IPS-18c (cell line): ENCODE measurements around the gene SLC6A13.
A peak's percentile ranks its signal among the peaks of the same experiment; 100 is the strongest.

Source experiments
- H3K4me3 ChIP-seq: 2 replicates; pipeline ENCODE4 v1.7.0; 2013; ENCODE audit warnings: low read depth, mild to moderate bottlenecking, low read length, moderate library complexity; ENCODE audit not compliant: insufficient read depth
- H3K9me3 ChIP-seq: one replicate; pipeline ENCODE4 v1.6.1; 2013; ENCODE audit warnings: mild to moderate bottlenecking, low read length, moderate library complexity; ENCODE audit not compliant: control insufficient read depth, insufficient read depth

Gene SLC6A13

DNA sequence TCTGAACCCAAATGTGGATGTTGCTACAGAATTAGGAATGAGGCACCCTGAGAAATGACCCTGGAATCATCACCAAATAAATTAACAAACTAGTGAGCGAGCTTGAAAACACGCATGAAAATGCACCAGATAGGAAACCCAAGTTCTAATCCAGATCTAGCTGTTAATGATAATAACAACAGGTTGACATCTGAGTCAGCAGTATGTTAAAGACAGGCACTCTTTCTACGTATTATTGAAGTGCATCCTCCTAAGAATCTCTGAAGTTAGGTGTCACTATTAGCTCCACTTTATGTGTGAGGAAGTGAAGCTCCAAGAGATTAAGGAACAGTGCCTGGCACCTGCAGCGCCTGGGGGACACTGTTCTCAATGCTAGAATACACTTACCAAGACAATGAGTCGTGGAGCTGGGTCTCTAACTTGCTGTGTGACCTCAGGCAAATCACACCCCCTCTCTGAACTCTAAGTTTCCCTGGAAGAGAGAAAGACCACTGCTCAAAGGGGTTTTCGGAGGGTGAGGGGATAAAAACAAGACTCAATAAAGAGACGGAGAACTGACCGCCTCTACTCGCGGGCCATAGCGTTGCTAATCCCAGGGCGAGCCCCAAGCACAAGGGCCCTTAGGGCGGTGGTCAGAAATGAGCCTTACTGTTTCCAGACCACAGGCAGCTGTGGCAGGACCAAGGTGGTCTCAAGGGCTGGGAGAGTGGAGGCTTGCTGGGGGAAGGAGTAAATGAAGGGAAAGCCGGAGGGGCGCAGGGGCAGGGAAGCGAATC is 50.8 kb downstream of the SLC6A13 start:
- Histone ChIP-seq H3K9me3 (no peaks in the 10 kb centered on the region), H3K4me3 (no peak overlapping the region)

DNA sequence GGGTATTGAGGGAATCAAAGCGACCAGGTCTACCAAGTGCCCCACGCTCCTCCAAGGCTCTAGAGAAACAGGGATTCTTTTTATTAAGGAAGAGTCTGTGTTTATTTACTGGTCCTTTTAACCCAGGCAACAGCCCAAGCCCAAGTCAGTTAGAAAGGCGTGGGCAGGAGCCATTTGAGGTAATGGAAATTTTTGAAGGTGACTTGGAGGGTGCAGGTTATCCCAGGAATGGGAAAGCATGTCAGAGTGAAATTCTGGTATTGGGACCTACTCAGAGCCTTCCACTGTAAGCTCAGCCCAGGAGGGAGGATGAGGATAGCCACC is 51.5 kb downstream of the SLC6A13 start:
- Histone ChIP-seq H3K4me3 (no peak overlapping the region), H3K9me3 (no peaks in the 10 kb centered on the region)

- Histone ChIP-seq H3K4me3 (no peak overlapping the region), H3K9me3 (no peaks in the 10 kb centered on the region)
Measured at GRCh38 chr12:210277-211141, 52.1 kb downstream of the SLC6A13 start.

DNA sequence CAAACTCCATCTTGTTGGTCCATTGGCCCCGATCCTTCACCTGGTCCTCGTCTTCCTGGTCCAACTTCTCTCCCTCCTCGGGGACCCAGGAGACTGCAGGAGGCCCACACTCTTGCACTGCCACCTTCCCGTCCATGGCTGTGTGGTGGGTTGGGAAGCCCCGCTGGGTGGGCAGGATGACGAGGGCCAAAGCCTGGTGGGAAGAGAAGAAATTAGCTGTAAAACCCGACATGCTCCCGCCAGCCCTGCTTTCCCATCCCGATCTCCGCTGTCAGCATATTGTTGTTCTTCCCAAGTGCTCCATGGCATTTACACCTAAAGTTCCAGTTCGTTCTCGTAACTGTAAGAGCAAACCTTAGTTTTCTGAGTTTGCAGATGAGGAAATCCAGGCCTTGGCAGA is 52.8 kb downstream of the SLC6A13 start:
- no peaks in the 10 kb centered on the region for H3K9me3 ChIP-seq
- no peak overlapping the region for H3K4me3 ChIP-seq

- no peak overlapping the region for H3K4me3 ChIP-seq
Measured at GRCh38 chr12:209246-209645, 53.4 kb downstream of the SLC6A13 start.

DNA sequence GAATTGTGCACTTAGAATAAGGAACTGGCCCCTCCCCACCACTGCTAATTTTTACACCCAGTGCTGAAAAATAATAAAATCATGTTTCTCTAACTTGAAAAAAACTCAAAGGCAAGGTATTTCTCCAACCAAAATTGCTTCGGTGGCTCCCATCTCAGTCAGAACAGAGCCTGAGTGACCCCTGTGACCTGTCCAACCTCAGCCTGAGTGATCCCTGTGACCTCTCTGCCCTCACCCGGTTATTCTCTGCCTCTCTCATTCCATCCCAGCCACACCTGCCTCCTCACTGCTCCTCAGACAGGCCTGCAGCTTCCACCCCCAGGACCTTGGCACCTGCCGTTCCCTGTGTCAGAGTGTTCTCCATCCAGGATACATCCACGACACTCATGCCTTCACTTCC is 53.8 kb downstream of the SLC6A13 start:
- Histone ChIP-seq H3K9me3 (no peaks in the 10 kb centered on the region), H3K4me3 (no peak overlapping the region)

More at GRCh38 chr12:209246-209645, 53.4 kb downstream of the SLC6A13 start:
- no peaks in the 10 kb centered on the region for H3K9me3 ChIP-seq

- Histone ChIP-seq H3K9me3 (no peaks in the 10 kb centered on the region), H3K4me3 (no peak overlapping the region)
Measured at GRCh38 chr12:207804-208203, 54.8 kb downstream of the SLC6A13 start.

- Histone ChIP-seq H3K4me3 (no peak overlapping the region), H3K9me3 (no peaks in the 10 kb centered on the region)
Measured at GRCh38 chr12:206746-207440, 55.7 kb downstream of the SLC6A13 start.

DNA sequence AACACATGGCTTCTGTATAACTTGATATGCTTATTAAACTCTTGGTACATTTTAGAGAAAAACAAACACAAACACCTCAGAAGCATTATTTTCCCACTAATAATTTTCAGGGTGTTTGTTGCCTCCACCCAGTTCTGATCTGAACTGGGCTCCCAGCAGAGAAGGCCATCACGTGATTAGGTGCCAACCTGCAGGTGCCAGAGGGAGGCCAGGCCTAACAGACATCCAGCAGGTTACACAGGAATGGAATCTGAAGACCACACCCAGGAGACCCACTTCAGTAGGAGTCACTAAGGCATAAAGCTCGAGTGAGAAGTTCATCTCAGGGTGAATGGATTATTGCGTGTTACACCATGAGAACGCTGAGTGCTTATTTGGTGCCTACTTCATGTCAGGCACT is 57.6 kb downstream of the SLC6A13 start:
- no peaks in the 10 kb centered on the region for H3K9me3 ChIP-seq

GRCh38 chr12:204261-204678 is 58.4 kb downstream of the SLC6A13 start:
- H3K9me3 ChIP-seq, result no peaks in the 10 kb centered on the region

More for the DNA sequence above, 57.6 kb downstream of the SLC6A13 start:
- no peak overlapping the region for H3K4me3 ChIP-seq

GRCh38 chr12:203462-204260 is 59.0 kb downstream of the SLC6A13 start:
- H3K9me3 ChIP-seq, result no peaks in the 10 kb centered on the region
- H3K4me3 ChIP-seq, result peak overlapping the region; percentile 64

More at GRCh38 chr12:204261-204678, 58.4 kb downstream of the SLC6A13 start:
- peak overlapping the region; percentile 64 for H3K4me3 ChIP-seq

- H3K9me3 ChIP-seq, result no peaks in the 10 kb centered on the region
- H3K4me3 ChIP-seq, result peak overlapping the region; percentile 64
Measured at GRCh38 chr12:203074-203461, 59.6 kb downstream of the SLC6A13 start.

- H3K9me3 ChIP-seq, result no peaks in the 10 kb centered on the region
- peak overlapping the region; percentile 15; the same call in 1 of the 2 replicates for H3K4me3 ChIP-seq
Measured at GRCh38 chr12:202081-202731, 60.4 kb downstream of the SLC6A13 start.

- H3K4me3 ChIP-seq, result no peak overlapping the region
- no peaks in the 10 kb centered on the region for H3K9me3 ChIP-seq
Measured at GRCh38 chr12:201361-201760, 61.3 kb downstream of the SLC6A13 start.

DNA sequence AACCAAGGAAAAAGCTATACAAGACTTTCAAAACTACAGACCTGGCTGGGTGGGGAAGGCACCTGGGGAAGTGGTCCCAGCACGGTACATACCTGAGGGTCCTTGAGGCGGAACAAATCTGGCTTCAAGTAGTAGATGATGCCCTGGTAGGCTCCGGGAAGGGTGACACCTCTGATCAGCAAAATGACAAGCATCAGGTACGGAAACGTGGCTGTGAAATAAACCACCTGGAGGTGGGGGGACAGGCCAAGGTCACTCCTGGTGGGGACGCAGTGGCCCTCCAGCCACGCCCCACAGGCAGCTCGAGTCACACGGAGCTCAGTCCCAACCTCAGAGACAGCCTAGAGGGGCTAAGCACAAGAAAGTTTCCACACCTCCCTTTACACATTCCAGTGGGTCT is 63.9 kb downstream of the SLC6A13 start:
- Histone ChIP-seq H3K9me3 (no peaks in the 10 kb centered on the region), H3K4me3 (no peak overlapping the region)

GRCh38 chr12:197911-198695 is 64.5 kb downstream of the SLC6A13 start:
- Histone ChIP-seq H3K4me3 (no peak overlapping the region), H3K9me3 (no peaks in the 10 kb centered on the region)
